GM13976 (cell line): ENCODE measurements around the gene DNAAF5.

ENCODE experiments used
- DNase-seq: peaks from one replicate; pipeline ENCODE4 v3.0.0; 2012; ENCODE audit warnings: low spot score
- in situ Hi-C: fragments of 300-500 bp; cut with MboI; formaldehyde crosslinking; loops from one replicate; pipeline ENCODE4 v1.12.0; 2022; ENCODE audit warnings: low sequenced_read_pairs, mixed read lengths, inconsistent platforms; ENCODE audit not compliant: unreplicated experiment
- TF ChIP-seq, protein P1 (sequence below): IDR thresholded peaks from 2 replicates; pipeline ENCODE4 v1.5.1; 2012; ENCODE audit warnings: borderline replicate concordance, mild to moderate bottlenecking; ENCODE audit not compliant: insufficient read depth; ENCODE audit errors: extremely low read depth, missing control alignments, control extremely low read depth

Gene DNAAF5

DNA sequence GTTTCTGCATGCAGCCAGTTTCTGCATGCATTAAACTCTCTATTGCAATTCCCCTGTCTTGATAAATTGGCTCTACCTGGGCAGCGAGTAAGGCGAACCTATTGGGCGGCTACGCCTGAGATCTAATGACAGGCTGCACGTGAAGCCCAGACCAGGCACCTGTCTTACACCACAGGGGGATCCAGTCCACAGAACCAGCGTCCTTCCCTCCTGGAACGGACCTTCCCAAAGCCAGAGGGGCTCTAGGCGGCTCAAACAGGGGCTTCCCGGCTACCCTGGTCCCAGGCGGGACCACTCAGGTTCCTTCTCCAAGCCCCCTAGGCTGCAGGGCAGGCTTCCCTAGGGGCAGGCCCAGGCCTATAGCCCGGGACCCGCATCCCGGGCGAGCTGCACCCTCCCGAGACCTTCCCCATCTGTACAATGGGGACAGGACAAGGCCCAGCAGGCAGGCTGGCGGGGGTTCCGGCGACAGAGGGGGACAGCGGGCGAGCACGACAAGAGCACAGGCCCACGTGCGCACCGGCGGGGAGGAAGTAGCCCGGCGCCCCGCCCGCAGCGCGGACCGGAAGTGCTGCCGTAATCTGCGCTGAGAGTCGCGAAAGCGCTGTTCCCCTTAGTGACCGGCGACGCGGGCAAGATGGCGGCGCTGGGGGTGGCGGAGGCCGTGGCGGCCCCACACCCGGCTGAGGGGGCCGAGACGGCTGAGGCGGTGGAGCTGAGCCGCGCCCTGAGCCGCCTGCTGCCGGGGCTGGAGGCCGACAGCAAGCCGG, at the start of gene DNAAF5:
DNAAF5 (plus strand) TSS at position 616 of the 770 bp plus-strand sequence; CDS start at position 638, 22 bp downstream.
- TF ChIP-seq, protein P1, sequence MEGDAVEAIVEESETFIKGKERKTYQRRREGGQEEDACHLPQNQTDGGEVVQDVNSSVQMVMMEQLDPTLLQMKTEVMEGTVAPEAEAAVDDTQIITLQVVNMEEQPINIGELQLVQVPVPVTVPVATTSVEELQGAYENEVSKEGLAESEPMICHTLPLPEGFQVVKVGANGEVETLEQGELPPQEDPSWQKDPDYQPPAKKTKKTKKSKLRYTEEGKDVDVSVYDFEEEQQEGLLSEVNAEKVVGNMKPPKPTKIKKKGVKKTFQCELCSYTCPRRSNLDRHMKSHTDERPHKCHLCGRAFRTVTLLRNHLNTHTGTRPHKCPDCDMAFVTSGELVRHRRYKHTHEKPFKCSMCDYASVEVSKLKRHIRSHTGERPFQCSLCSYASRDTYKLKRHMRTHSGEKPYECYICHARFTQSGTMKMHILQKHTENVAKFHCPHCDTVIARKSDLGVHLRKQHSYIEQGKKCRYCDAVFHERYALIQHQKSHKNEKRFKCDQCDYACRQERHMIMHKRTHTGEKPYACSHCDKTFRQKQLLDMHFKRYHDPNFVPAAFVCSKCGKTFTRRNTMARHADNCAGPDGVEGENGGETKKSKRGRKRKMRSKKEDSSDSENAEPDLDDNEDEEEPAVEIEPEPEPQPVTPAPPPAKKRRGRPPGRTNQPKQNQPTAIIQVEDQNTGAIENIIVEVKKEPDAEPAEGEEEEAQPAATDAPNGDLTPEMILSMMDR: no peak
- peak; percentile 97 for DNase-seq
- in situ Hi-C loops: no loop called here

DNA sequence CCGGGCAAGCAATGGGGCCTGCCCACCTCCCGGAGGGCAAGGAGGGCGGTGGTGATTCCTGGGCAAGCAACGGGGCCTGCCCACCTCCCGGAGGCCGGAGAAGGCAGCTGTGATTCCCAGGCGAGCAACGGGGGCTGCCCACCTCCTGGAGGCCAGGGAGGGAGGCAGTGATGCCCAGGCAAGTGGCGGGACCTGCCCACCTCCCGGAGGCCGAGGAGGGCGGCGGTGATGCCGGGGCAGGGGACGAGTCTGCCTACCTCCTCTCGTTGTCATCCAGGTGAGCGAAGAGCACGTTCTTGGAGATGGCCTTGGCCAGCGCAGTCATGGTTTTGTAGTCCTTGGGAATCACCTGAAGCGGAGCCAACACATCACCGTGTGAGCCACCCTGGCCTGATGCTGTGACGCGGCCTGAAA, 49.5 kb upstream of the DNAAF5 start:
- DNase-seq: no peak
- in situ Hi-C loops: no loop called here
- TF ChIP-seq, protein P1: no peak

- in situ Hi-C loops: no loop called here
- TF ChIP-seq, protein P1: no peak
- no peak for DNase-seq
Observed at GRCh38 chr7:680411-681127, 45.9 kb upstream of the DNAAF5 start.

- DNase-seq: no peak
- in situ Hi-C loops: no loop called here
- TF ChIP-seq, protein P1: no peak
Observed at GRCh38 chr7:681551-682307, 44.8 kb upstream of the DNAAF5 start.

GRCh38 chr7:682810-683209, 43.7 kb upstream of the DNAAF5 start:
- in situ Hi-C loops: no loop called here
- no peak for DNase-seq
- TF ChIP-seq, protein P1: no peak

DNA sequence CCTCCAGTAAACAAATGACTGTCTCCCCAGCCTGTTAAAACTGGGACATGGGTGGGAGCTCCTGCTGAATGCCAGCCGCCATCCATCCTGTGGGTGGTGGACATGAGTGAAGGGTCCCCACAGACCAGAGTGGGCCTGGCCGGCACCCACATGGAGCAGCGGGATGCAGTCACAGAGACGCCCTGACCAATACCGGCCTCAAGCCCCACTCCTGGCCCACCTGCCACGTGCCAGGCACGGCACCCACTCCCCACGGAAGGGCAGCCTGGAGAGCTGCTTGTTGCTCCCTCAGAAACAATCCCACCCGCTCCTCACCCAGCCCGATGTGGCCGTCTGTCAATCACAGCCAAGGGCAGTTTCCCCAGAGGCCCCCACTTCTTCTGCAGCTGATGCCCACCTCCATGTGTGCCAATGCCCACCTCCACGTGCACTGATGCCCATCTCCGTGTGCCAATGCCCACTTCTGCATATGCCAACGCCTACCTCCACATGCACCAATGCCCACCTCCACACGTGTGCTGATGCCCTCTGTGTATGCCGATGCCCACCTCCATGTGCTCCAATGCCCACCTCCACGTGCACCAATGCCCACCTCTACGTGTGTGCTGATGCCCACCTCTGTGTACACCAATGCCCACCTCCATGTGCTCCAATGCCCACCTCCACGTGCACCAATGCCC, 42.8 kb upstream of the DNAAF5 start:
- in situ Hi-C loops: no loop called here
- no peak for DNase-seq
- TF ChIP-seq, protein P1: no peak
